HCT116 (cell line): Measurements from ENCODE around the gene CDKAL1. TPM values are rescaled to one million over a fixed set of nuclear protein-coding genes. Genes with fewer than 3 reads are reported as not detected.

Experiments
- ATAC-seq: fragments of 200-7000 bp; cut with Tn5 transposase; 2 replicates; pipeline ENCODE4 v1.9.1; 2020; ENCODE audit warnings: mild to moderate bottlenecking, moderate library complexity
- BruUV-seq: library from RNA; stranded (reverse); fragments of 400-500 nt; replicated peaks from 2 replicates; lab custom pipeline; 2021; lab: Mats Ljungman, UMichigan
- CTCF ChIA-PET: fragments of 300-600 bp; sonication (Branson Sonifier 250); formaldehyde crosslinking; loops from one replicate; lab custom pipeline; 2021; ENCODE audit warnings: antibody characterized with exemption; lab: Charles Lee
- POLR2A ChIA-PET: fragments of 300-600, 350-600 bp; sonication (Branson Sonifier 250); formaldehyde crosslinking; loops from one replicate; lab custom pipeline; 2021; ENCODE audit warnings: antibody characterized with exemption; lab: Charles Lee
- RAD21 ChIA-PET, 2 experiments: fragments of 300-600 bp; sonication (Branson Sonifier 250); formaldehyde crosslinking; loops; one replicate each; lab custom pipeline; 2023; ENCODE audit warnings: low total read pairs in 2 of 2; ENCODE audit not compliant: uncharacterized antibody in 2 of 2, unreplicated experiment in 2 of 2, low non-redundant PET in 1 of 2; lab: Charles Lee
- DNase-seq: peaks from one replicate; pipeline ENCODE4 v3.0.0-alpha.2; 2010; ENCODE audit warnings: low read depth, low spot score
- H2AFZ ChIP-seq: fragments of 200-600 bp; shearing (Covaris generic), sonication (generic); 2 replicates; pipeline ENCODE4 v1.6.1; 2017; ENCODE audit warnings: low read depth, mixed run types, mixed read lengths, antibody characterized with exemption, low read length; ENCODE audit not compliant: poor library complexity, severe bottlenecking
- H3K27ac ChIP-seq: 2 replicates; pipeline ENCODE4 v1.5.1; 2012; ENCODE audit warnings: low read depth, low read length
- H3K27me3 ChIP-seq: fragments of 200-600 bp; sonication (generic); 2 replicates; pipeline ENCODE4 v1.6.1; 2016; ENCODE audit warnings: mixed run types, low read length, mixed read lengths; ENCODE audit not compliant: insufficient read depth
- H3K36me3 ChIP-seq, 2 experiments: fragments of 200-500 bp in 1 of 2; fragments of 200-600 bp in 1 of 2; sonication (Bioruptor generic) in 1 of 2; sonication (generic) in 1 of 2; 2 replicates each; pipeline versions ENCODE4 v1.5.1 to v1.6.1; 2014 to 2016; ENCODE audit warnings: low read length in 2 of 2, inconsistent platforms in 1 of 2, mixed read lengths in 1 of 2, mixed run types in 1 of 2; ENCODE audit not compliant: insufficient read depth in 2 of 2, control insufficient read depth in 1 of 2
- H3K4me1 ChIP-seq, 2 experiments: fragments of 200-600 bp in 1 of 2; sonication (generic) in 1 of 2; 2 replicates each; pipeline versions ENCODE4 v1.5.1 to v1.6.1; 2012 to 2017; ENCODE audit warnings: low read length in 2 of 2, inconsistent platforms in 1 of 2, mild to moderate bottlenecking in 1 of 2, mixed read lengths in 1 of 2, mixed run types in 1 of 2, moderate library complexity in 1 of 2; ENCODE audit not compliant: insufficient read depth in 2 of 2, control insufficient read depth in 1 of 2
- H3K4me2 ChIP-seq: fragments of 200-600 bp; sonication (generic); 2 replicates; pipeline ENCODE4 v1.6.1; 2017; ENCODE audit warnings: mixed run types, low read length, mixed read lengths
- H3K4me3 ChIP-seq, 2 experiments: fragments of 200-600 bp in 1 of 2; sonication (generic) in 1 of 2; replicated peaks in 1 of 2; 2 replicates each; pipeline ENCODE4 v1.5.1; 2011 to 2016; ENCODE audit warnings: low read length in 2 of 2, control low read depth in 1 of 2, low read depth in 1 of 2, mild to moderate bottlenecking in 1 of 2, mixed read lengths in 1 of 2, mixed run types in 1 of 2
- H3K79me2 ChIP-seq: fragments of 200-600 bp; sonication (generic); 2 replicates; pipeline ENCODE4 v1.6.1; 2017; ENCODE audit warnings: mild to moderate bottlenecking, mixed run types, low read length, moderate library complexity, mixed read lengths; ENCODE audit not compliant: insufficient read depth
- H3K9ac ChIP-seq: fragments of 200-600 bp; sonication (generic); 2 replicates; pipeline ENCODE4 v1.6.1; 2016; ENCODE audit warnings: low read length, mixed read lengths
- H3K9me2 ChIP-seq: fragments of 200-600 bp; sonication (generic), shearing (Covaris generic); 2 replicates; pipeline ENCODE4 v1.6.1; 2017; ENCODE audit warnings: mixed run types, mild to moderate bottlenecking, moderate library complexity; ENCODE audit not compliant: insufficient read depth
- H3K9me3 ChIP-seq, 2 experiments: fragments of 200-500 bp in 1 of 2; fragments of 200-600 bp in 1 of 2; sonication (Bioruptor generic) in 1 of 2; sonication (generic) in 1 of 2; 2 replicates each; pipeline ENCODE4 v1.6.1; 2014 to 2017; ENCODE audit warnings: low read length in 2 of 2, mixed read lengths in 2 of 2, inconsistent platforms in 1 of 2, low read depth in 1 of 2, mild to moderate bottlenecking in 1 of 2, mixed run types in 1 of 2, moderate library complexity in 1 of 2; ENCODE audit not compliant: control insufficient read depth in 1 of 2, insufficient read depth in 1 of 2
- H4K20me1 ChIP-seq: fragments of 200-600 bp; sonication (generic), shearing (Covaris generic); 2 replicates; pipeline ENCODE4 v1.6.1; 2017; ENCODE audit warnings: mixed run types, mild to moderate bottlenecking, moderate library complexity; ENCODE audit not compliant: insufficient read depth
- CBX3 ChIP-seq: IDR thresholded peaks from 2 replicates; pipeline ENCODE4 v1.6.1; 2012; ENCODE audit warnings: low read depth
- CEBPB ChIP-seq: IDR thresholded peaks from 2 replicates; pipeline ENCODE4 v1.6.1; 2012; ENCODE audit warnings: low read depth
- EGR1 ChIP-seq: IDR thresholded peaks from 2 replicates; pipeline ENCODE4 v1.6.1; 2012; ENCODE audit warnings: low read depth
- ELF1 ChIP-seq: IDR thresholded peaks from 2 replicates; pipeline ENCODE4 v1.6.1; 2012; ENCODE audit warnings: low read depth, borderline replicate concordance
- EZH2 ChIP-seq: fragments of 200-600 bp; sonication (generic); IDR thresholded peaks from 2 replicates; pipeline ENCODE4 v1.6.1; 2017; ENCODE audit warnings: antibody characterized with exemption, mixed run types
- EZH2phosphoT487 ChIP-seq: fragments of 200-600 bp; IDR thresholded peaks from 2 replicates; pipeline ENCODE4 v1.6.1; 2018; ENCODE audit warnings: antibody characterized with exemption, borderline replicate concordance
- FOSL1 ChIP-seq: IDR thresholded peaks from 2 replicates; pipeline ENCODE4 v1.6.1; 2012; ENCODE audit warnings: low read depth
- JUND ChIP-seq: IDR thresholded peaks from 2 replicates; pipeline ENCODE4 v1.6.1; 2012
- POLR2A ChIP-seq: IDR thresholded peaks from 2 replicates; pipeline ENCODE4 v1.7.0; 2011; ENCODE audit warnings: borderline replicate concordance; ENCODE audit not compliant: insufficient read depth, insufficient read length; ENCODE audit errors: extremely low read depth
- POLR2AphosphoS5 ChIP-seq: IDR thresholded peaks from 2 replicates; pipeline ENCODE4 v1.6.1; 2011; ENCODE audit warnings: mild to moderate bottlenecking, low read depth, low read length, moderate library complexity
- RAD21 ChIP-seq: IDR thresholded peaks from 2 replicates; pipeline ENCODE4 v1.6.1; 2012; ENCODE audit warnings: low read depth, mild to moderate bottlenecking
- SIN3A ChIP-seq: IDR thresholded peaks from 2 replicates; pipeline ENCODE4 v1.6.1; 2012; ENCODE audit warnings: low read depth
- SP1 ChIP-seq: IDR thresholded peaks from 2 replicates; pipeline ENCODE4 v1.6.1; 2012; ENCODE audit warnings: low read depth
- ZNF274 ChIP-seq: fragments of 200-500 bp; sonication (Bioruptor generic); IDR thresholded peaks from 2 replicates; pipeline ENCODE4 v1.6.1; 2014; ENCODE audit warnings: mild to moderate bottlenecking, low read depth, low read length, inconsistent platforms
- intact Hi-C: fragments of 100-400 bp; cut with micrococcal nuclease; formaldehyde crosslinking; loops from 2 replicates; pipeline ENCODE4 v1.10.0; 2022
- total RNA-seq: library from RNA; stranded (reverse); gene quantifications from one replicate; pipeline ENCODE4 v1.2.1, GENCODE V29; 2021; ENCODE audit not compliant: unreplicated experiment
- TF ChIP-seq, protein P1 (sequence below), 3 experiments: fragments of 200-600 bp in 1 of 3; sonication (generic) in 1 of 3; IDR thresholded peaks in 2 of 3; conservative IDR thresholded peaks in 1 of 3; 2 replicates each; pipeline ENCODE4 v1.5.1; 2012 to 2017; ENCODE audit warnings: low read depth in 2 of 3, low read length in 2 of 3, antibody characterized with exemption in 1 of 3, borderline replicate concordance in 1 of 3, control low read depth in 1 of 3, mild to moderate bottlenecking in 1 of 3, mixed read lengths in 1 of 3, mixed run types in 1 of 3, moderate library complexity in 1 of 3; ENCODE audit not compliant: insufficient read depth in 1 of 3
- TF ChIP-seq, protein P2 (sequence below): IDR thresholded peaks from 2 replicates; pipeline ENCODE4 v1.6.1; 2012
- TF ChIP-seq, protein P3 (sequence below): IDR thresholded peaks from 2 replicates; pipeline ENCODE4 v1.6.1; 2011; ENCODE audit warnings: mild to moderate bottlenecking, low read length, moderate library complexity; ENCODE audit not compliant: insufficient replicate concordance; ENCODE audit errors: extremely low read depth
- TF ChIP-seq, protein P4 (sequence below): IDR thresholded peaks from 2 replicates; pipeline ENCODE4 v1.6.1; 2012

The CDKAL1 gene
- total RNA-seq, 1 experiment from 2014 or later, result 14.9 TPM

DNA sequence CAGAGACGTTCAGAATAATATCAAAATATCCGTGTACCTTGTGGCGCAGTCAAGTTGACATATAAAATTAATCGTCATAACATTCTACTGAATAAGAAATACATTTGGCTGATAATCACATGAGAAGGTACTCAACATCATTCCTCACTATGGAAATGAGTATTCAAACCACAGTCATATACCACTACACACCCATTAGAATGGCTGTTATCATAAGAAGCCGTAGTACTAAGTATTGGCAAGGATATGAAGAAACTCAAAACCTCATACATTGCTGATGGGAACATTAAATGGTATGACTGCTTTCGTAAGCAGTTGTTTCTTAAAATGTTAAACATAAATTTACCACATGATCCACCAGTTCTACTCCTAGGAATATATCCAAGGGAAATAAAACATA is 244.7 kb downstream of the CDKAL1 start:
- no peak for DNase-seq
- H3K4me2 ChIP-seq, result no peak overlapping the region
- POLR2A ChIA-PET, result no interaction called here
- TF ChIP-seq EZH2phosphoT487 (no peak), CEBPB (no peak), ZNF274 (no peak), SP1 (no peak), FOSL1 (no peak), POLR2A (no peak), RAD21 (no peak), JUND (no peak), SIN3A (no peak), CBX3 (no peak), POLR2AphosphoS5 (no peak), ELF1 (no peak), EGR1 (no peak), EZH2 (no peak)
- TF ChIP-seq, protein P1, sequence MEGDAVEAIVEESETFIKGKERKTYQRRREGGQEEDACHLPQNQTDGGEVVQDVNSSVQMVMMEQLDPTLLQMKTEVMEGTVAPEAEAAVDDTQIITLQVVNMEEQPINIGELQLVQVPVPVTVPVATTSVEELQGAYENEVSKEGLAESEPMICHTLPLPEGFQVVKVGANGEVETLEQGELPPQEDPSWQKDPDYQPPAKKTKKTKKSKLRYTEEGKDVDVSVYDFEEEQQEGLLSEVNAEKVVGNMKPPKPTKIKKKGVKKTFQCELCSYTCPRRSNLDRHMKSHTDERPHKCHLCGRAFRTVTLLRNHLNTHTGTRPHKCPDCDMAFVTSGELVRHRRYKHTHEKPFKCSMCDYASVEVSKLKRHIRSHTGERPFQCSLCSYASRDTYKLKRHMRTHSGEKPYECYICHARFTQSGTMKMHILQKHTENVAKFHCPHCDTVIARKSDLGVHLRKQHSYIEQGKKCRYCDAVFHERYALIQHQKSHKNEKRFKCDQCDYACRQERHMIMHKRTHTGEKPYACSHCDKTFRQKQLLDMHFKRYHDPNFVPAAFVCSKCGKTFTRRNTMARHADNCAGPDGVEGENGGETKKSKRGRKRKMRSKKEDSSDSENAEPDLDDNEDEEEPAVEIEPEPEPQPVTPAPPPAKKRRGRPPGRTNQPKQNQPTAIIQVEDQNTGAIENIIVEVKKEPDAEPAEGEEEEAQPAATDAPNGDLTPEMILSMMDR (IDR thresholded peaks at IDR 0.05 in 2 of 3, conservative IDR thresholded peaks at IDR 0.05 in 1 of 3; ENCODE audit: borderline replicate concordance in 1 of 3, insufficient read depth in 1 of 3, low read depth in 2 of 3, low read length in 2 of 3), result no peak
- TF ChIP-seq, protein P2, sequence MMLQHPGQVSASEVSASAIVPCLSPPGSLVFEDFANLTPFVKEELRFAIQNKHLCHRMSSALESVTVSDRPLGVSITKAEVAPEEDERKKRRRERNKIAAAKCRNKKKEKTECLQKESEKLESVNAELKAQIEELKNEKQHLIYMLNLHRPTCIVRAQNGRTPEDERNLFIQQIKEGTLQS, result no peak
- TF ChIP-seq, protein P3, sequence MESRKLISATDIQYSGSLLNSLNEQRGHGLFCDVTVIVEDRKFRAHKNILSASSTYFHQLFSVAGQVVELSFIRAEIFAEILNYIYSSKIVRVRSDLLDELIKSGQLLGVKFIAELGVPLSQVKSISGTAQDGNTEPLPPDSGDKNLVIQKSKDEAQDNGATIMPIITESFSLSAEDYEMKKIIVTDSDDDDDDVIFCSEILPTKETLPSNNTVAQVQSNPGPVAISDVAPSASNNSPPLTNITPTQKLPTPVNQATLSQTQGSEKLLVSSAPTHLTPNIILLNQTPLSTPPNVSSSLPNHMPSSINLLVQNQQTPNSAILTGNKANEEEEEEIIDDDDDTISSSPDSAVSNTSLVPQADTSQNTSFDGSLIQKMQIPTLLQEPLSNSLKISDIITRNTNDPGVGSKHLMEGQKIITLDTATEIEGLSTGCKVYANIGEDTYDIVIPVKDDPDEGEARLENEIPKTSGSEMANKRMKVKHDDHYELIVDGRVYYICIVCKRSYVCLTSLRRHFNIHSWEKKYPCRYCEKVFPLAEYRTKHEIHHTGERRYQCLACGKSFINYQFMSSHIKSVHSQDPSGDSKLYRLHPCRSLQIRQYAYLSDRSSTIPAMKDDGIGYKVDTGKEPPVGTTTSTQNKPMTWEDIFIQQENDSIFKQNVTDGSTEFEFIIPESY, result no peak
- TF ChIP-seq, protein P4, sequence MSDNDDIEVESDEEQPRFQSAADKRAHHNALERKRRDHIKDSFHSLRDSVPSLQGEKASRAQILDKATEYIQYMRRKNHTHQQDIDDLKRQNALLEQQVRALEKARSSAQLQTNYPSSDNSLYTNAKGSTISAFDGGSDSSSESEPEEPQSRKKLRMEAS, result no peak
- no peaks in the 10 kb centered on the region for H3K36me3 ChIP-seq
- no peaks in the 10 kb centered on the region for H4K20me1 ChIP-seq
- CTCF ChIA-PET, result no interaction called here
- H3K4me3 ChIP-seq, result no peak overlapping the region
- H3K9ac ChIP-seq, result no peak overlapping the region
- no peaks in the 10 kb centered on the region for H3K79me2 ChIP-seq
- no peaks in the 10 kb centered on the region for H3K27me3 ChIP-seq
- no peak for ATAC-seq
- no peaks in the 10 kb centered on the region for H3K9me3 ChIP-seq
- RAD21 ChIA-PET, result no interaction called here
- no TSS peak for BruUV-seq
- no peak overlapping the region for H3K27ac ChIP-seq
- no peak overlapping the region for H2AFZ ChIP-seq
- intact Hi-C loops, result no loop called here
- no peaks in the 10 kb centered on the region for H3K9me2 ChIP-seq
- H3K4me1 ChIP-seq, result no peaks in the 10 kb centered on the region
